DMS53 (cell line): ENCODE measurements around the gene ZNF443.
A peak's percentile ranks its signal among the peaks of the same experiment; 100 is the strongest.
"Not testable (repeated sequence)": the region's sequence is repeated elsewhere in the genome, so short reads cannot be mapped to it uniquely, and the experiment has no call there.

Experiments used
- DNase-seq: peaks from one replicate; lab custom pipeline; 2025; lab: John Stamatoyannopoulos, UW

Gene ZNF443

GRCh38 chr19:12440541-12441316 is at the start of gene ZNF443:
Gene ZNF443 (minus strand): TSS chr19:12441021. CDS start chr19:12440914, 107 bp downstream.
- DNase-seq, result peak; percentile 97

- DNase-seq, result not testable (repeated sequence)
These were observed 45.5 kb upstream of the ZNF443 start for GRCh38 chr19:12486265-12486783.

- no peak for DNase-seq
These were observed 44.8 kb upstream of the ZNF443 start for GRCh38 chr19:12485571-12485970.

- DNase-seq, result peak; percentile 78
These were observed 44.2 kb upstream of the ZNF443 start for GRCh38 chr19:12485052-12485416.

GRCh38 chr19:12484371-12485051 is 43.7 kb upstream of the ZNF443 start, which contains the start of gene ZNF709:
Gene ZNF709 (minus strand): TSS chr19:12484816. CDS start chr19:12484657, 159 bp downstream.
- DNase-seq, result peak; percentile 86

- DNase-seq, result no peak
These were observed 43.2 kb upstream of the ZNF443 start for GRCh38 chr19:12484011-12484370.

- DNase-seq, result no peak
These were observed 41.7 kb upstream of the ZNF443 start for GRCh38 chr19:12482509-12482886.

- DNase-seq, result no peak
These were observed 41.1 kb upstream of the ZNF443 start for GRCh38 chr19:12481781-12482508.

GRCh38 chr19:12478234-12478941 is 37.6 kb upstream of the ZNF443 start:
- no peak for DNase-seq

- DNase-seq, result not testable (repeated sequence)
These were observed 26.8 kb upstream of the ZNF443 start for GRCh38 chr19:12467651-12468050.

GRCh38 chr19:12465211-12465610 is 24.4 kb upstream of the ZNF443 start:
- DNase-seq, result peak; percentile 13

GRCh38 chr19:12464769-12465168 is 23.9 kb upstream of the ZNF443 start:
- DNase-seq, result no peak

GRCh38 chr19:12464139-12464538 is 23.3 kb upstream of the ZNF443 start:
- DNase-seq, result not testable (repeated sequence)

GRCh38 chr19:12453495-12453894 is 12.7 kb upstream of the ZNF443 start:
- peak; percentile 65 for DNase-seq

GRCh38 chr19:12450844-12451243 is 10.0 kb upstream of the ZNF443 start:
- no peak for DNase-seq

- DNase-seq, result peak; percentile 16
These were observed 8.0 kb upstream of the ZNF443 start for GRCh38 chr19:12448808-12449207.

- peak; percentile 48 for DNase-seq
These were observed 908 bp downstream of the ZNF443 start for GRCh38 chr19:12439686-12440540.

GRCh38 chr19:12430726-12431299 is 10.0 kb downstream of the ZNF443 start:
- not testable (repeated sequence) for DNase-seq

- no peak for DNase-seq
These were observed 14.9 kb downstream of the ZNF443 start for GRCh38 chr19:12425888-12426274.

- DNase-seq, result no peak
These were observed 15.5 kb downstream of the ZNF443 start for GRCh38 chr19:12425236-12425887.
